Activated effector memory CD4-positive, alpha-beta T cell treated with anti-CD3 and anti-CD28 coated beads, Interleukin-2, amount 50 U/mL, for 16 hours (primary cell): ENCODE data around the gene GARRE1.
"Not testable (repeated sequence)": the region's sequence is repeated elsewhere in the genome, so short reads cannot be mapped to it uniquely, and the experiment has no call there.

ENCODE experiments used
- DNase-seq: peaks from one replicate; pipeline ENCODE4 v3.0.0-alpha.2; 2020

GARRE1 gene

GRCh38 chr19:34261334-34262109 is 7.2 kb downstream of the GARRE1 start:
- no peak for DNase-seq

- no peak for DNase-seq
Measured at GRCh38 chr19:34263745-34264237, 9.4 kb downstream of the GARRE1 start.

GRCh38 chr19:34265221-34265650 is 10.9 kb downstream of the GARRE1 start:
- DNase-seq, result no peak

DNA sequence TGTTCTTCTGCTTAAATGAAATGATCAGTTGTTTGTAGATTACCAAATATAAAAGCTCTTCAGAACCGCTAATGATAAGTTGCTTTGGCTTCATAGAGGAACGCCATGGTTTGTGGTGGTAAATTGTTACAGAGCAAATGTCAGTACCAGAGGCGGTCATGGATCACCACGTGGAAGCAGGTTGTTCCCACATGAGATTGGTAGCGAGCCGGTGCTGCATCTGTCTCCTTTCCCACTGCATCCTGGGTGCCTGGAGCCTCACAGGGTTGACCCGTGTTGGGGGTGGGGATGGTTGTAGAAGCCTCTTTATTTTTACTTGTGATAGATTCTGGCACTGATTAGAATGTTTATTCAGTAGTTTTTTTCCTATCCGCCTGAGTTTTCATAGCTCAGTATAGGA is 14.7 kb downstream of the GARRE1 start:
- DNase-seq, result peak; percentile 68

GRCh38 chr19:34269489-34269888 is 15.1 kb downstream of the GARRE1 start:
- DNase-seq, result no peak

GRCh38 chr19:34269968-34270621 is 15.7 kb downstream of the GARRE1 start:
- DNase-seq, result peak; percentile 88

DNA sequence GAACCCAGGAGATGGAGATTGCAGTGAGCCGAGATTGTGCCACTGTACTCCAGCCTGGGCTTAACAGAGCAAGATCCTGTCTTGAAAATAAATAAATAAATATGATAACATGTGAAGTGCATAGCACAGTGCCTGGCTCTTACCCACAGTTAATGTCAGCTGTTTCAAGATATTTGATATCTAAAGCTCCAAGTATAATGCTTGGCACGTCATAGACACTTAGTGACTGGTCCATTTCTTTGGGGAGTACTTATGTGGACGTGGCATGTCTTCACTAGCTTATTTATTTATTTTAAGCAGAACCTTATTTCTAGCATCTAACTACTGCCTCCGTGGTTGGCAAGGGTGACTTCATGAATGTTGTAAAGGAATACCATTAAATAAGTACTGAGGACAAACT is 18.8 kb downstream of the GARRE1 start:
- no peak for DNase-seq

GRCh38 chr19:34274284-34274826 is 20.0 kb downstream of the GARRE1 start:
- no peak for DNase-seq

- DNase-seq, result no peak
Measured at GRCh38 chr19:34274827-34275625, 20.7 kb downstream of the GARRE1 start.

GRCh38 chr19:34275705-34276104 is 21.4 kb downstream of the GARRE1 start:
- no peak for DNase-seq

- no peak for DNase-seq
Measured at GRCh38 chr19:34276614-34277013, 22.3 kb downstream of the GARRE1 start.

DNA sequence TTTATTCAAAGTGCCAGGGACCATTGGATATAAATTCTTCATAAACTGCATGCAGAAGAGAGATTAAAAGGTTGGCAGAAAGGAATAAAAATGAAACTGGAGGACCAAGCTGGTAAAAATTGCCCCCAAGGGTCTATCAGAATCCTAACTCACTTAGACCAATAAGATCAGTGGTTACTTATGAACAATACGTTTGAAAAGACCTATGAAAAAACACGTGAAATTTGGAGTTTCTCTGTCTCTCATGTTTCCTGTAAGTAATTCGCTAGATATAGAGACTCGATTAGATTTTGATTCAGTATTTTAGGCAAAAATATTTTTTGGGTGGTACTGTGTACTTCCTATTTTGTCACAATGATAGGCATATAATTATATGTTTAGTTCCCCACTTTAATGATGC is 22.9 kb downstream of the GARRE1 start:
- no peak for DNase-seq

GRCh38 chr19:34278783-34279182 is 24.4 kb downstream of the GARRE1 start:
- DNase-seq, result no peak

DNA sequence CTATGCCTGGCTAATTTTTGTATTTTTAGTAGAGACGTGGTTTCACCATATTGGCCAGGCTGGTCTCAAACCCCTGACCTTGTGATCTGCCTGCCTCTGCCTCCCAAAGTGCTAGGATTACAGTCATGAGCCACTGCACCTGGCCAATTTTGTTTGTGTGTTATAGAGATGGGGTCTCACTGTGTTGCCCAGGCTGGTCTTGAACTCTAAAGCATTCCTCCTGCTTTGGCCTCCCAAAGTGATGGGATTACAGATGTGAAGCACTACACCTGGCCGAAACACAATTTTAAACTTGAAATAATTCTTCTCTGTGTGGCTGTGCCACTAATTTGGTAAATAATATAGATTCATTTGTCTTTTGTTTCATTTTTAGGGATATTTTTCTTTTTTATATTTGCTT is 27.1 kb downstream of the GARRE1 start:
- not testable (repeated sequence) for DNase-seq

- DNase-seq, result no peak
Measured at GRCh38 chr19:34282611-34283519, 28.5 kb downstream of the GARRE1 start.

DNA sequence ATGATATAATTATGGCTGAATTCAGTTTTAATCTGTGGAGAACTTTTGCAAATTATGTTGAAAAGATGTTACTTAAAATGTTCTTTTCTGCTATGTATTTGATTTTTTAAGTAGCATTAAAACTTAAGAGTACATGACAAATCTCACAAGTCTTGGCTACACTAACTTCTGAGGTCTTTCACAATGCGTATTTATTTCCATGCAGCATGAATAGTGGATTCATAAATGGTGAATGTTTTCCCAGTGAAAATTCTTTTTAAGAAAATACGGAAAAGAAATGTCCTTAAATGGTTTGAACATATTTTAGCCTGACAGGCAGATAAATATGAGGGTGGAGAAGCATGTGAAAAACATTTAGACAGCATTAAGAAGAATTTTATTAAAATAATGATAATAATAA is 30.2 kb downstream of the GARRE1 start:
- DNase-seq, result no peak

GRCh38 chr19:34287662-34288140 is 33.3 kb downstream of the GARRE1 start:
- no peak for DNase-seq

- no peak for DNase-seq
Measured at GRCh38 chr19:34288381-34288780, 34.0 kb downstream of the GARRE1 start.

GRCh38 chr19:34291235-34291634 is 36.9 kb downstream of the GARRE1 start:
- DNase-seq, result no peak

DNA sequence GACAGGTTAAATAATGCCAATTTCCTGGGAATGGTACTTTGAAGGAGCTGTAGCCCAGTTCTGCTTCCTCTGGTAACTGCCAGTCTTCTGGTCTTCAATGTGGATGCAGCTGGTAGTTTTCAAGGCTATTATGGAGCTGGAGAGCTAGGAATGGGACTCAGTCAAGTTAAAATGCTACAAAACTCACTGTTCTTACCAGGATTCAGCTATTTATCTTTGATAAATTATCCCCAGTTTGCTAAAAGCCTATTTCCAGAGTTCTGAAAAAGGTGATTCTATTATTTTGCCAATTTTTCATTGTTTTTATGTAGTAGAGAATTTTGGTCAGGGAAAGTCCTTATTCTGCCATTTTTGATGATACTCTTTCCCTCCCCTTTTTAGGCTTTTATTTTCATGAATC is 40.7 kb downstream of the GARRE1 start:
- no peak for DNase-seq

DNA sequence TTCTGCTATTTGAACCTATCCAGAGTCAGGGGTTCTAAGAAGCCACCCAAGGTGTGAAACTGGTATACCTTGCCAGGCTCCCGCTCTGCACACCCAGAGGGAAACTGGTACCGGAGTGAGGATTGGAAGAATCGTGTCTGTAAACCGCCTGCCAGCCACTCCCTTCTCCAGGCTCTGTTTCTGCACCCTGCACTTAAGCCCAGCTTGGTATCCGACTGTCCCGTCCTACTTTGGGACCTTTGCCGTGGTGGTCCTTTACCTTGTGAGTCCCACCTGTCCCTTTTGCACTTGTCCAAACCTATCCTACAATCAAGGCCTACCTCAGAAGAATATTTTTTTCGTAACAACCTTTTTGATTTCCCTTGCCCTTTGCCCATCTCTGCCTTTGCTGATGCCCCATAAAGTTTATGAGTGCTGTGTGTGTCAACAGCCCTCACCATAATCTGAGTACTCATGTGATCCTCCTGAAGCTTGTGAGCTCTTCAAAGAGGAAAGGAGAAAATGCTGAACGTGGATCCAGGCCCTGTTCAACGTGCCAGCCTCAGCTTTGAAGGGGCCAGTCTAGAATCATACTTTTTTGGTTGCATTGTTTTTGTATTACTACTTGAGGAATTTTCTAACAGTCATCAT is 44.7 kb downstream of the GARRE1 start:
- no peak for DNase-seq
